Subcutaneous adipose tissue (tissue), 4 donors: ENCODE results near the gene STAMBPL1. TPM values are rescaled to one million over a fixed set of nuclear protein-coding genes. Genes with fewer than 3 reads are reported as not detected.

Experiments used
- CTCF ChIP-seq: fragments of 450-650 bp; IDR thresholded peaks from one replicate; pipeline ENCODE4 v1.5.1; 2016; ENCODE audit warnings: low read depth, mild to moderate bottlenecking, control low read depth, antibody characterized with exemption, moderate library complexity
- total RNA-seq, 4 donors: library from RNA; depleted of rRNA; stranded (reverse); fragments of >200 nt; gene quantifications; one replicate each; pipeline ENCODE4 v1.1.0, GENCODE V29; 2016

The STAMBPL1 gene
- total RNA-seq, 4 donors from 2014 or later: 7.5 to 31.3 (median 14.8) TPM

GRCh38 chr10:88835910-88836221 lies 44.2 kb upstream of the STAMBPL1 start:
- no peak for TF ChIP-seq CTCF

GRCh38 chr10:88838766-88839350 lies 41.2 kb upstream of the STAMBPL1 start:
- TF ChIP-seq CTCF: no peak

GRCh38 chr10:88840104-88840503 lies 39.9 kb upstream of the STAMBPL1 start:
- TF ChIP-seq CTCF: no peak

DNA sequence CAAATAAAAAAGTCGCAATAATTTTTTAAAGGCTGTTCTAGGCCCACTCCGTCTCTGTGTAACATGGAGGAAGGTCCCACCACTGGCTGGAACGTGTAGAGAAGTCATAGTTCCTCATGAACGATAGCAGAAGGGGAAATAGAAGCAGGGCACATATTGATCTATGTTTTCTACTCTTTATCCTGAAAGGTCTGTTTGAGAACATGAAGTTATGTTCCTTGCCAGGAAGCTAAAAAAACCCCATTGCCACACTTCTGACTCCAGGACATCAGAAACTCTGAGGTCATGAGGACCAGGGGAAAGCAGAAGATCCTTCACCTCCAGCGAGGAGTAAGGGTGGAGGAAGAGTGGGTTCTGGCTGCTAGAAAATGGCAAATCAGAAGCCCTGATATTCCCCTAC lies 39.2 kb upstream of the STAMBPL1 start:
- no peak for TF ChIP-seq CTCF

DNA sequence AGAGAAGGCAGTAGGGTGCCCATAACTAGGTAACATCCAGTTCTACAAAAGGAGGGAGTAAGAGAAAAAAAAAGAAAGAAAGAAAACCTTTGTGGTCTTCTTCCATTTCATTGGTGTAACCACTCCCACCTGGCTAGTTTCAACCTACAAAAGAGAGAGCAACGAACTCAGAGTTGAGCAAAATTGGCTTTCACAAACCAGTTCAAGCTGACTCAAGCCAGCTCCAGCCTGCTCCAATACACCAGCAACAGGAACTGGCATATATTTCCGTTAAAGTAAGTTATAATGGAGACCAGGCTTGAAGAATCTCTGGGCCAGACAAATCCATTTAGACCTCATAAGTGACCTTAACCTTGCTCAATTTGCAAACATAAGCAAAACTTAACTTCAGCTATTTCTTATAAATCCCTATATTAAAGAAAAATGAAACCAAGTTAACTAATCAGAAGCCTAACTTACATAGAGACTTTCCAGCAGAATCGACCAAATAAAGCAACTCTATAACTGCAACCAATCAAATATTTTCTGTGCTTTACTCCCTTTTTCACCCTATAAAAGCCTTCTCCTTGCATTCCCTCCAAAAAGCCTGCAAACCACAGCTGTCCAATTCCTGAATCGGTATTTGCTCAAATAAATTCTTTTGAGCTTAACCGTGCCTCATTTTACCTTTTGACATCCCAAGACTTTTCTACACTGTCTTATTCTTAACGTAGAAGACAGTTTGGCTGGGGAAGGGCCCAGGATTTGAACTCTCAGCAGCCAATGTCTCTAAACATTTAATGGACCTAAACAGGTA lies 38.5 kb upstream of the STAMBPL1 start:
- no peak for TF ChIP-seq CTCF

DNA sequence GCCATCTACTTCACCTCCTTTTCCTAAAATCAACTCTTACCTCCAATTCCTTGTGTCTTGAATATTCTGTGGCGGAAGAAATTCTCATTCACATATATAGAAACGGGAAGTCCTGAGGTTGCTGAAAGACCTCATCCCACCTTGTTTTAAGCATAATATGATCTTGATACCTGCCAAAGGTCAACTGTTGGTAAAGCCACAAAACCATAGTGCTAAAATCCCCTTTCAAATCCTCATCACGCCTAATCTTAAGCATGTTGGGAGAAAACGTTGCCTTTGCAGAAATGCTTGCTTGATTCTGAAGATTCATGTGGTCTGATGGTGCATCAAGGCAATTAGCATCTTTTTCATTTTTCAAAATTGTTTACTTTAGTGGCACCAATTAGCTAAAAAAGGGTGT lies 36.9 kb upstream of the STAMBPL1 start:
- TF ChIP-seq CTCF: no peak

DNA sequence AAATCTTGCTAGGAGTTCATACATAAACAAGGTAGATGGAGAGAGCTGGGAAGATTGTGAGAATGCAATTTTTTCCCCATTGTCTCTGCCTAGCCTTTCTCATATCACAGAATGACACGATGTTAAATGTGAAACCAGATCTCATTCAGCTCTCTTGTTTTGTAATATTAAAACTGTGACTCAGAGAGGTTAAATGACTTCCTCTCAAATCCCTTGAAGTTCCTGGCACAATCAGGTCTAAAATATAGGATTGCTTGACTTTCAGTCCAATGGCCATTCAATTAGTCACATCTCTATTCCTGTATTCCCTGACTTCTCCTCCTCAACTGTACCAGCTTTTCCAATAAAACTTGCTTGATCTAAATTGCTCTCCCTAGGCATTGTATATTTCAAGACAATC lies 31.5 kb upstream of the STAMBPL1 start:
- no peak for TF ChIP-seq CTCF
